HepG2 (cell line): Measurements from ENCODE around the gene GHRHR.

Experiments used
- BHLHE40 ChIP-seq: IDR thresholded peaks from 2 replicates; pipeline ENCODE4 v1.6.1; 2011; ENCODE audit warnings: low read length, improper control_type of control experiment
- ESRRA ChIP-seq: sonication (generic); formaldehyde crosslinking; IDR thresholded peaks from 2 replicates; pipeline ENCODE4 v1.5.1; 2020; ENCODE audit warnings: mild to moderate bottlenecking, low read depth, missing genetic modification reagents
- MZF1 ChIP-seq: sonication (generic); formaldehyde crosslinking; IDR thresholded peaks from 2 replicates; pipeline ENCODE4 v1.8.1; 2023; ENCODE audit warnings: mild to moderate bottlenecking, missing genetic modification reagents, borderline replicate concordance
- NONO ChIP-seq, 2 experiments: fragments of 450-650 bp in 1 of 2; sonication (generic) in 1 of 2; formaldehyde crosslinking in 1 of 2; IDR thresholded peaks in 1 of 2; conservative IDR thresholded peaks in 1 of 2; 2 replicates each; pipeline versions ENCODE4 v1.6.1 to v1.8.0; 2017 to 2022; ENCODE audit warnings: mild to moderate bottlenecking in 1 of 2, missing genetic modification reagents in 1 of 2, moderate library complexity in 1 of 2
- TOE1 ChIP-seq: sonication (generic); formaldehyde crosslinking; IDR thresholded peaks from 2 replicates; pipeline ENCODE4 v1.4.0; 2020; ENCODE audit warnings: mild to moderate bottlenecking, missing genetic modification reagents
- ZNF607 ChIP-seq: sonication (generic); formaldehyde crosslinking; IDR thresholded peaks from 2 replicates; pipeline ENCODE4 v1.5.1; 2020; ENCODE audit warnings: missing genetic modification reagents, mild to moderate bottlenecking, borderline replicate concordance
- TF ChIP-seq, protein P1 (sequence below): sonication (generic); formaldehyde crosslinking; IDR thresholded peaks from 2 replicates; pipeline ENCODE4 v1.4.0; 2020; ENCODE audit warnings: missing genetic modification reagents, borderline replicate concordance
- TF ChIP-seq, protein P2 (sequence below): sonication (generic); formaldehyde crosslinking; IDR thresholded peaks from 2 replicates; pipeline ENCODE4 v1.5.0; 2020; ENCODE audit warnings: mild to moderate bottlenecking, missing genetic modification reagents, moderate library complexity

GRCh38 chr7:30979027-30979426 lies 15.3 kb downstream of the GHRHR start:
- TF ChIP-seq NONO (IDR thresholded peaks at IDR 0.05), result no peak
- TF ChIP-seq NONO (CRISPR knock-in tag; conservative IDR thresholded peaks at IDR 0.05), result no peak
- TF ChIP-seq, protein P1, sequence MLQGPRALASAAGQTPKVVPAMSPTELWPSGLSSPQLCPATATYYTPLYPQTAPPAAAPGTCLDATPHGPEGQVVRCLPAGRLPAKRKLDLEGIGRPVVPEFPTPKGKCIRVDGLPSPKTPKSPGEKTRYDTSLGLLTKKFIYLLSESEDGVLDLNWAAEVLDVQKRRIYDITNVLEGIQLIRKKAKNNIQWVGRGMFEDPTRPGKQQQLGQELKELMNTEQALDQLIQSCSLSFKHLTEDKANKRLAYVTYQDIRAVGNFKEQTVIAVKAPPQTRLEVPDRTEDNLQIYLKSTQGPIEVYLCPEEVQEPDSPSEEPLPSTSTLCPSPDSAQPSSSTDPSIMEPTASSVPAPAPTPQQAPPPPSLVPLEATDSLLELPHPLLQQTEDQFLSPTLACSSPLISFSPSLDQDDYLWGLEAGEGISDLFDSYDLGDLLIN (CRISPR knock-in tag), result no peak
- no peak for TF ChIP-seq ZNF607 (CRISPR knock-in tag)
- no peak for TF ChIP-seq BHLHE40
- TF ChIP-seq MZF1, result no peak
- TF ChIP-seq TOE1 (CRISPR knock-in tag), result no peak
- TF ChIP-seq, protein P2, sequence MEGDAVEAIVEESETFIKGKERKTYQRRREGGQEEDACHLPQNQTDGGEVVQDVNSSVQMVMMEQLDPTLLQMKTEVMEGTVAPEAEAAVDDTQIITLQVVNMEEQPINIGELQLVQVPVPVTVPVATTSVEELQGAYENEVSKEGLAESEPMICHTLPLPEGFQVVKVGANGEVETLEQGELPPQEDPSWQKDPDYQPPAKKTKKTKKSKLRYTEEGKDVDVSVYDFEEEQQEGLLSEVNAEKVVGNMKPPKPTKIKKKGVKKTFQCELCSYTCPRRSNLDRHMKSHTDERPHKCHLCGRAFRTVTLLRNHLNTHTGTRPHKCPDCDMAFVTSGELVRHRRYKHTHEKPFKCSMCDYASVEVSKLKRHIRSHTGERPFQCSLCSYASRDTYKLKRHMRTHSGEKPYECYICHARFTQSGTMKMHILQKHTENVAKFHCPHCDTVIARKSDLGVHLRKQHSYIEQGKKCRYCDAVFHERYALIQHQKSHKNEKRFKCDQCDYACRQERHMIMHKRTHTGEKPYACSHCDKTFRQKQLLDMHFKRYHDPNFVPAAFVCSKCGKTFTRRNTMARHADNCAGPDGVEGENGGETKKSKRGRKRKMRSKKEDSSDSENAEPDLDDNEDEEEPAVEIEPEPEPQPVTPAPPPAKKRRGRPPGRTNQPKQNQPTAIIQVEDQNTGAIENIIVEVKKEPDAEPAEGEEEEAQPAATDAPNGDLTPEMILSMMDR, result no peak
- no peak for TF ChIP-seq ESRRA (CRISPR knock-in tag)
